Measurements from ENCODE around the gene UCP3. TPM values are rescaled to one million over a fixed set of nuclear protein-coding genes. Genes with fewer than 3 reads are reported as not detected.
A peak's percentile ranks its signal among the peaks of the same experiment; 100 is the strongest.

The UCP3 gene
- total RNA-seq, 4 donors from 2014 or later, result 0.74 to 2.8 (median 1.2) TPM

DNA sequence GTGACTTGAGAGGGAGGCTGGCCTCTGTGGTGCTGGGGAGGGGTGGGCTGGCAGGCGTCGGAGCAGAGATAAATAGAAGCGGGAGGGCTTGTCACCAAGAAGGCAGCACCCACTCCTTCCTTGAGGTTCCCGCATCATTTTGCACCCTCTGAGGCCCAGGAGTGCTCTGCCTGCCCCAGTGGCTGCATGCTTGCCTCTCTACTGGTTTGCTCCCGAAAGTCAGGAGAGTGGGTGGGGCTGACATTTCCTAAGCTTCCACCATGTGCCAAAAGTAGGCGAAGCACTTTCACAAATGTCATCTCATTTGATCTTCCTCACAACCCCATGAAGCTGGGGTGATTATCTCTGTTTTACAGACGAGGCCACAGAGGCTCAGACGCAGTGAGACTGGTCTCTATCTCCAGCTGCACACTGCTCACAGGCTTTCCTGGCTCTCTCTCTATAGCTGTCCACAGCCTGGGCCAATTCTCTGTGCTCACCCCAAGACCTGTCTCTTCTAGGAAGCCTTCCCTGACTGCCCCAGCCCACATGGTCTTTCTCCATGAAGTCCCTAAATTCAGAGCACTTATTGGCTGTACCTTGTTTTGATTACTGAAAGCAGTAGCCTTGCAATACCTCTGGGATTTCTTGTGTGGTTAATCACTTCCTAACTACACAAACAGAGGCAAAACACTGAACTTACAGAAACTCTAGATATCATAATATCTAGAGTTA lies 2.6 kb upstream of the UCP3 start:
- no peak for DNase-seq (ENCODE audit: low spot score)
- TF ChIP-seq, protein P1, sequence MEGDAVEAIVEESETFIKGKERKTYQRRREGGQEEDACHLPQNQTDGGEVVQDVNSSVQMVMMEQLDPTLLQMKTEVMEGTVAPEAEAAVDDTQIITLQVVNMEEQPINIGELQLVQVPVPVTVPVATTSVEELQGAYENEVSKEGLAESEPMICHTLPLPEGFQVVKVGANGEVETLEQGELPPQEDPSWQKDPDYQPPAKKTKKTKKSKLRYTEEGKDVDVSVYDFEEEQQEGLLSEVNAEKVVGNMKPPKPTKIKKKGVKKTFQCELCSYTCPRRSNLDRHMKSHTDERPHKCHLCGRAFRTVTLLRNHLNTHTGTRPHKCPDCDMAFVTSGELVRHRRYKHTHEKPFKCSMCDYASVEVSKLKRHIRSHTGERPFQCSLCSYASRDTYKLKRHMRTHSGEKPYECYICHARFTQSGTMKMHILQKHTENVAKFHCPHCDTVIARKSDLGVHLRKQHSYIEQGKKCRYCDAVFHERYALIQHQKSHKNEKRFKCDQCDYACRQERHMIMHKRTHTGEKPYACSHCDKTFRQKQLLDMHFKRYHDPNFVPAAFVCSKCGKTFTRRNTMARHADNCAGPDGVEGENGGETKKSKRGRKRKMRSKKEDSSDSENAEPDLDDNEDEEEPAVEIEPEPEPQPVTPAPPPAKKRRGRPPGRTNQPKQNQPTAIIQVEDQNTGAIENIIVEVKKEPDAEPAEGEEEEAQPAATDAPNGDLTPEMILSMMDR (IDR thresholded peaks at IDR 0.05), result no peak
- peak; percentile 20 for ATAC-seq (ENCODE audit: low FRiP score)

DNA sequence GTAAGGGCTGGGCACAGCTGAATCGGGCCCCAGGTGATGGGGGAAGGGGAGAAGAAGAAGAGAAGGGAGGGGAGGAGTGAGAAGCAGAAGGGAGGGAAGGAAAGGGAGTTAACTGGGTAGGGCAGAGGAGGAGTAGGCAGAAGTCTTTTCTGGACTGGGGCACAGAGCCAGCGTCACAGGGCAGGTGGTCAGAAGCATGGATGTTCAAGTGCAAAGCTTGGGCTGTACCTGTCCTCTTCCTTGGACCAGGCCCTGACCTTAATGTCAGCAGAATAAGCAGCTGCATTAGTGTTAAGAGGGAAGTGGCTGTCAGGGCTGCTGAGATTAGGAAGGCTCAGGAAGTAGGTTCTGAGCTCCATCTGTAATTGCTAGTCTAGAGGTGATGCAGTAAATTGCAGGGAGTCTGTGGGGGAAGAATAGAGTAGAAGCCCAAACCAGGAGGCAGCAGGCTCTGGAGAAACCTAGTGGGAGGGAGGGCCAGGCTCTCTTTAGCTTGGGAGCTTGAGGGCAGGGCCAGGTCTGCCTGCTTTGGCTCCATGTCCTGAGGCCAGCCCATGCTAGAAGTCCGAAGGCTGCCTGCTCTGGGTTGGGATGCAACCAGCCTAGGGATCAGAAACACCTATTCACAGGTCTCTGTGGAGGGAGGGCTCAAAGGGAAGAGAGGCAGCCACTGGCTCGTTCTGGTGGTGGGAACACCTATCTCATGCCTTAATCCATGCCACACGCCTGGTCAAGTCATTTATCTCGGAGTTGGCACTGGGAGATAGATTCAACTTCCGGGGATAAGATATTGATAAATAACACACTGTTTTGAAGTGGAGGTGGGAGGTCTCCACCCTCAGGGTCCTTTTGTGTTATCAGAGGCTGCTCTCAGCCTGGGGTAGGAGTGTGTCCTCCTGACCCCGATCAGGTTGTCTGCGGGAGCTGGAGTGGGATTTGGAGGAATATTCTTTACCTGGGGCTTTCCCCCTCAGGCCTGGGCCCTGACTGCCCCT lies 1.7 kb upstream of the UCP3 start:
- TF ChIP-seq, protein P1 (IDR thresholded peaks at IDR 0.05), result no peak

DNA sequence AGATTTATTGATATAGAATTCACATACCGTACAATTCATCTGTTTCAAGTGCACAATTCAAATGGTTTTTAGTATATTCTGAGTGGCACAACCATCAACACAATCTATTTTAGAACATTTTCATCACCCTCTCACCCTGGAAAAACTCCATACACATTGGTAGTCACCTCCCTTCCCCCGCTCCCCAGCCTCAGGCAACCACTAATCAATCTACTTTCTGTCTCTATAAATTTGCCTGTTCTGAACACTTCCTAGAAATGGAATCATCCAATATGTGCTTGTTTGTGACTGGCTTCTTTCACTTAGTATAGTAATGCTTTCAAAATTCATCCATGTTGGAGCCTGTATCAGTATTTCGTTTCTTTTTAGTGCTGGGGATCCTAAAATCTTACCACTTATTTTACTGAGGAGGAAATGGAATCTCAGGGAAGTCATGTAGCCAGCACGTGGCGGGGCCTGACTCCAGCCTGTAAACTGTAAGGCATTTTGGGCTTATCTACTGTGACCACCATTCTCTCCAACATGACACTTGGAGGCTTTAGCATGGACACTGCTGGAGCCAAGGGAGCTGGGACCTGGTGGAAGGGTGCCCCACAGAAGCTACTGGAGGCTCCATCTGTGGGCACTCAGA lies 905 bp upstream of the UCP3 start:
- no peak for DNase-seq (ENCODE audit: low spot score)
- TF ChIP-seq, protein P1 (IDR thresholded peaks at IDR 0.05), result no peak
- no peak for ATAC-seq (ENCODE audit: low FRiP score)

More for the DNA sequence above, 1.7 kb upstream of the UCP3 start:
- DNase-seq (ENCODE audit: low spot score) (no peak), ATAC-seq (ENCODE audit: low FRiP score) (no peak)

DNA sequence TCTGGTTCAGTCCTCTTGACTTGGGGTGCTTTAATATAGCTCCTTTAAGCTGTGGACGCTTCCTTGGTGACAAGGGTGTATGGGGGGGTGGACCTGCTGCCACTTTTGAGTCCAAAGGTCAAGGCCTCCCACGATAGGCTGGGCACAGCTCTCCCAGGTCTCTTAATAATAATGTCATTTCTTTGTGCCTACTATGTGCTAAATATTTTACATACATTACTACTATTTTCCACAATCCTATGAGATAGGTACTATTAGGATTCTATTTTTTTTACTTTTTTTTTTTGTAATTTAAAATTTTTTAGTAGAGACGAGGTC lies 304 bp upstream of the UCP3 start:
- DNase-seq (ENCODE audit: low spot score) (no peak), ATAC-seq (ENCODE audit: low FRiP score) (no peak)
- TF ChIP-seq, protein P1 (IDR thresholded peaks at IDR 0.05), result no peak

DNA sequence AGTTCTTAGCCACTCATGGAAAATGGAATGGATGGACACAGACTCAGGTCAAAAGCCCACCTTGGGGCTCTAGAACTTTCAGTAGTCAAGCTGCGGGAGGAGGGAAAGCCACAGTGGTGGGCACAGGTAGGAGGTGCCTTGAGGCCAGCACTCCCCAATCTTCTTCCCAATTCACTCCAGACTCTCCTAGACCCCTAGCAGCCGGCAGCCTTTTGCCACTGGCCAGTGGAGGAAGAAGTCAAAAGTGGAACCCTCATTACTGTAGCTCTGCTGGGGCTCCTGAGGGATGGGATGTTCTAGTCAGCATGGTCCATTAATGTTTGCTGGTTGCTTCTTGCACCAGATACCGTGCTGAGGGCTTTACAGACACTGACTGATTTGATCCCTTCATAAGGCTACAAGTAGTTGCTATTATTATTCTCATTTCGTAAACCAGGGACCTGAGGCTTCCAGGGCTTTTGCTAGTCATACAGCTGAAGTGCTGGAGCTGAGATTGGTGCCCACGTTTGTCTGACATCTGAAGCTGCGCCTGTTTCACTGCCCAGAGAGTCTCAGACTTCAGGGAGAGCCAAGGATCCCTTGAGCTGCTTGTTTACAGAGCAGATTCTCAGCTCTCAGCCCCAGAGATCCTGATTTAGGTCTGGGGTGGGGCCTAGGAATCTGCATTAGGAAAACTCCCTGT lies 1.1 kb downstream of the UCP3 start:
- TF ChIP-seq, protein P1 (IDR thresholded peaks at IDR 0.05), result no peak
- DNase-seq (ENCODE audit: low spot score), result no peak
- ATAC-seq (ENCODE audit: low FRiP score), result no peak

DNA sequence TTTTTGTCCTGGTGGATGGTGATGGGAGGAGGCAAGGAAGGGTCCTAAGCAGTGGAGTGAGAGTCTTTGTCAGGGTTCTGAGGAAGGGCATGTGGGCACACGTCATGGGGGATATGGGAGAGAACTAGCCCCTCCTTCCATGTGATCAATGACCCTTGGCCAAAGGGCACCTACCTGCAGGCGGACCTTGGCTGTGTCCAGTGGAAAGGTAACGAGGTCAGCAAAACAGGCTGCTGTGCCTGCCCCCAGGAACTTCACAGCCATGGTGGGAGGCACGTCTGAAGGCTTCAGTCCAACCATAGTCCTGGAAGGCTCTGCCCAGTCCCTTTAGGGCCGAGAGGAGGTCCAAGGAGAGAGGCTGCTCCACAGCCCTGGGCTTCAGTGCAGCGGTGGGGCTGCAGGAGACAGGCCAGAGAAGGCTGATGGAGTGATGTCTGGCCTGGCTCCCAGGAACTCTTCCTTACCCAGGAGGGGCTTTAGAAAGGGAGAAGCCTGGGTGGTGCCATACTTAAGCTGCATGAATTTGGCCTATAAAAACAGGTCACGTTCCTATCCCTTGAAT lies 2.1 kb downstream of the UCP3 start:
- DNase-seq (ENCODE audit: low spot score) (no peak), ATAC-seq (ENCODE audit: low FRiP score) (no peak)
- TF ChIP-seq, protein P1 (IDR thresholded peaks at IDR 0.05), result no peak

Measured in omental fat pad (tissue), 4 donors.